Neuron (in vitro differentiated cells): ENCODE data around the gene REEP3.
"Not testable (repeated sequence)": the region's sequence is repeated elsewhere in the genome, so short reads cannot be mapped to it uniquely, and the experiment has no call there.

Experiments used
- H2AFZ ChIP-seq: one replicate; pipeline ENCODE4 v1.6.1; 2013; ENCODE audit warnings: low read depth, mild to moderate bottlenecking, inconsistent platforms, low read length, moderate library complexity
- H3K27me3 ChIP-seq: one replicate; pipeline ENCODE4 v1.6.1; 2013; ENCODE audit warnings: low read length; ENCODE audit not compliant: insufficient read depth
- H3K36me3 ChIP-seq: one replicate; pipeline ENCODE4 v1.6.1; 2013; ENCODE audit warnings: low read length; ENCODE audit not compliant: insufficient read depth
- H3K4me1 ChIP-seq: one replicate; pipeline ENCODE4 v1.6.1; 2013; ENCODE audit warnings: low read length; ENCODE audit not compliant: insufficient read depth
- H3K4me3 ChIP-seq: 2 replicates; pipeline ENCODE4 v1.5.1; 2013; ENCODE audit warnings: mild to moderate bottlenecking, low read length, moderate library complexity
- H3K9me3 ChIP-seq: one replicate; pipeline ENCODE4 v1.6.1; 2013; ENCODE audit warnings: low read length

The REEP3 gene

DNA sequence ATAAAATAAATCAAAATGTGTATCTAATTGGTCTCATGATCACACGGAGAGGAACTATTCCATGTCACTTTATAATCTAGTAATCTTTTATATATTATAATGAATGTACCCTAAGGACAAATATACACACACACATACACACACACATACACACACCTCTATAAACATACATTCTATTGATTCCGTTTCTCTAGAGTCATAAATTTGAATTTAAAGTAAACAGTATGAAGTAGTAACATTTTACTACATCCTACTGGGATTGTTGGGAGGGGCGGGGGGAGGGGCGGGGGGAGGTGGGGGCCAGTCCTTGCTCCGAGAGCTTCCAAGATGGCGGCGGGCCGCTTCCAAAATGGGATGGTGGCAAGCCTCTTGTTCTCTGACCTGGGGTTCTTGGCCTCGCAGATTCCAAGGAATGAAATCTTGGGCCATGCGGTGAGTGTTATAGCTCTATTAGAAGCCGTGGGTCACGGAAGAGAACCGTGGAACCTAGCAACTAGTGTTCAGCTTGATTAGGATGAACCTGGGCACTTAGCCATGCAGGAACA lies 143.2 kb downstream of the REEP3 start:
- H3K4me1 ChIP-seq: no peaks in the 10 kb centered on the region
- no peaks in the 10 kb centered on the region for H3K9me3 ChIP-seq
- no peak overlapping the region for H3K4me3 ChIP-seq
- H3K27me3 ChIP-seq: no peaks in the 10 kb centered on the region
- H2AFZ ChIP-seq: no peak overlapping the region
- H3K36me3 ChIP-seq: no peaks in the 10 kb centered on the region

- not testable (repeated sequence) for H2AFZ ChIP-seq, H3K4me3 ChIP-seq, H3K27me3 ChIP-seq, H3K36me3 ChIP-seq, H3K9me3 ChIP-seq, H3K4me1 ChIP-seq
Observed at GRCh38 chr10:63665006-63665580, 143.9 kb downstream of the REEP3 start.

DNA sequence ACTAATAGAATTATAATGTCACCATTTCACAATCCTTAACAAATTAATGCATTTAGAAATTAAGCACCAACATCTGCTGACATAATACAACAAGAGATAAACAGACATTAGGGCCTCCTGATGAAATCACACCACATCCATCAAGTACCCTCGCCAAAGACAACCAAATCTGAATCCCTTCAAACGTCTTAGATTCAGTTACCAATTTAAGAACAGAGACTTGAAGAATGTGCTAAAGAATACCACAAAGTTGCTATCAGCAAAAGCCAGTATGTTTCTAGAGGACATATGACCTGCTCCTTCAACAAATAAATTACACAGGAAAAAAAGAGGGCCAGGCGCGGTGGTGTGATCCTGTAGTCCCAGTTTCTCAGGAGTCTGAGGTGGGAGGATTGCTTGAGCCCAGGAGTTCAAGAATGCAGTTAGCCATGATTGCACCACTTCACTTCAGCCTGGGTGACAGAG lies 144.5 kb downstream of the REEP3 start:
- H3K4me1 ChIP-seq: no peaks in the 10 kb centered on the region
- H3K27me3 ChIP-seq: no peaks in the 10 kb centered on the region
- no peak overlapping the region for H2AFZ ChIP-seq
- no peak overlapping the region for H3K4me3 ChIP-seq
- H3K9me3 ChIP-seq: no peaks in the 10 kb centered on the region
- H3K36me3 ChIP-seq: no peaks in the 10 kb centered on the region

DNA sequence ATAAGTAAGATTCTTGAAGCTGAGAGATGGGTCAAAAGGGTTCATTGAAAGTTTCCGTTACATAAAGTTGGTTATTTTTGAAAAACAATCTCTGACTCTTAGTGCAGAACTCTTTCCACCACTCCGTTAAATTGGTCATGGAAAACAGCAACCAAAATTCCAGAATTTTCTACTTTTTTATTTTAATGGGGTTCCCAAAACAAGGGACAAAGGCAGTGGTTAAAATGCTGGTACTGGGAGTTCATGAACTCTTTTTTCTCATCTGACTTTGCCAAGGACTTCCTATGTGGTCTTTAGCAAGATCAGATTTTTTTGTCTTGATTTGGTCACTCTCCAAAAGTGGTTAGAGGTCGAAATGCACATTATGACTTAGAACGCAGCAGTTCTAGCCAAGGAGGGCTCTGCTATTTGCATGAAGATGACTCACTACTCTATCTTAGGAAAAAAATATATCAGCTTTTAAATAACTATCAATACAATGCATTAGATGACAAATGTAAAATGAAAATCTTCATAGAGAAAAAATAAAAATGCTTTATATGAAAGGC lies 145.7 kb downstream of the REEP3 start:
- no peaks in the 10 kb centered on the region for H3K9me3 ChIP-seq

GRCh38 chr10:63667596-63668480 lies 146.6 kb downstream of the REEP3 start:
- Histone ChIP-seq H3K4me1 (no peaks in the 10 kb centered on the region), H3K36me3 (no peaks in the 10 kb centered on the region), H2AFZ (no peak overlapping the region), H3K4me3 (no peak overlapping the region), H3K27me3 (no peaks in the 10 kb centered on the region), H3K9me3 (no peaks in the 10 kb centered on the region)

More for the DNA sequence above, 145.7 kb downstream of the REEP3 start:
- Histone ChIP-seq H3K36me3 (no peaks in the 10 kb centered on the region), H3K27me3 (no peaks in the 10 kb centered on the region), H3K4me1 (no peaks in the 10 kb centered on the region), H3K4me3 (no peak overlapping the region), H2AFZ (no peak overlapping the region)

DNA sequence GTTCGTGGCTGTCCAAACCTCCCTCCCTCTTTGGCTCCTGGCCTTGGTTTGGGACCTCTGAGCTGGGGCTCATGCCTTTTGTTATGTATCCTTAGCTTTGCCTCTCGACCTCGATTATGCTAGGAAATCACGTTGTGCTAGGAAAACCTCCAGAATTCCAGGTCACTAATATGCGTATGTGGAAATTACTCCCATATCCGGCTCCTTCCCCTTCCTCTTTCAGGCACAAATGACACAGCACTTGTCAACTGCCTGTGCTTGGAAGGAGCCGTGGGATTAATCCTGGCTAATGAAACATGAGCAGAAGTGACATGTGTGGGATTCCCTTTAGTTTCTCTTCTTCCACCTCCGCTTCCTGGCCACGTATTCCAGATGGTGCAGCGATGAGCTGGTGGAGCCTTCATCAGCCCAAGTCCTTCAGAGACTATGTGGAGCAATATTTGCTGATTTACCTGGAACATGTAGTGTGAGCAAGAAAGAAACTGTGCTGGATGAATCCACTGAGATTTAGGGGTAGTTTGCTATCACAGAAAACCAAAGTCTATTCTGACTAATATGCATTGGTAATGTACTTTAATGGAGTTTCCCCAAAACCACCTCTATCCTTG lies 149.2 kb downstream of the REEP3 start:
- Histone ChIP-seq H3K36me3 (no peaks in the 10 kb centered on the region), H3K9me3 (no peaks in the 10 kb centered on the region), H3K4me1 (no peaks in the 10 kb centered on the region), H3K4me3 (no peak overlapping the region), H2AFZ (no peak overlapping the region), H3K27me3 (no peaks in the 10 kb centered on the region)

DNA sequence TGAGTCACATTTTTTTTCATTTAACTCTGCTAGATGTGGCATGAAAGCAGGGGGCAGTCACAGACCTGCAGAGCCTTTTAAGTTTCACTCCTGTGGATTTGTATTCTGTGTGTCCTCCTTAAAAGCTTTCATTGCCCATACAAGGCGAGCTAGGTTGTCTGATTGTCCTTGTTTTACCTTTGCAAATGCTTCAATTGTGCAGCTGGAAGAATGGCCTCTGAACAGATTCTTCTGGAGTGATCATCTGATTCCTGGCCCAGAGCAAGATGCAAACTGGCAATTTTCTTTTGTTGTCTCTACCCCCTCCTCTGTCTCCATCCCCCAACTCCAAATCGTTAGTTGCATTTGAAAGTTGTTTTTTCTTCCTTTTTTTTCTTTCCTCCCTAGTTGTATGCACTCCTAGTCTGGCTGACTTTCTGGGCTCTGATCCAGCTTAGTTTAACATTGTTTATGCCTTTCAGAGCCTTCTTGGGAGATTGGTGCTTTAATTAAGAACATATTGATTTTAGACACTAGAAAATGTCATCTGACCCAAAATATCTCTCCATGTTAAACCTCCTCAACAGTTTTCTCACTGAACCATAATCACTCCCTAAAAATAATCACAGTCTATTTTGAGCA lies 150.2 kb downstream of the REEP3 start:
- H3K4me3 ChIP-seq: no peak overlapping the region
- no peaks in the 10 kb centered on the region for H3K27me3 ChIP-seq
- H3K4me1 ChIP-seq: no peaks in the 10 kb centered on the region
- no peak overlapping the region for H2AFZ ChIP-seq
- H3K9me3 ChIP-seq: no peaks in the 10 kb centered on the region
- no peaks in the 10 kb centered on the region for H3K36me3 ChIP-seq

GRCh38 chr10:63672491-63672890 lies 151.3 kb downstream of the REEP3 start:
- Histone ChIP-seq H3K36me3 (no peaks in the 10 kb centered on the region), H3K4me3 (no peak overlapping the region), H3K9me3 (no peaks in the 10 kb centered on the region), H2AFZ (no peak overlapping the region), H3K4me1 (no peaks in the 10 kb centered on the region), H3K27me3 (no peaks in the 10 kb centered on the region)

GRCh38 chr10:63673246-63673645 lies 152.0 kb downstream of the REEP3 start:
- Histone ChIP-seq H3K4me1 (no peaks in the 10 kb centered on the region), H3K27me3 (no peaks in the 10 kb centered on the region), H3K36me3 (no peaks in the 10 kb centered on the region), H2AFZ (no peak overlapping the region), H3K4me3 (no peak overlapping the region), H3K9me3 (no peaks in the 10 kb centered on the region)

- Histone ChIP-seq H3K4me1 (no peaks in the 10 kb centered on the region), H3K36me3 (no peaks in the 10 kb centered on the region), H2AFZ (no peak overlapping the region), H3K9me3 (no peaks in the 10 kb centered on the region), H3K27me3 (no peaks in the 10 kb centered on the region), H3K4me3 (no peak overlapping the region)
Observed at GRCh38 chr10:63673846-63674245, 152.6 kb downstream of the REEP3 start.
